Raji (cell line): Measurements from ENCODE around the gene C1QTNF5.

Experiments
- POLR2A ChIP-seq: IDR thresholded peaks from 2 replicates; pipeline ENCODE4 v1.6.1; 2011; ENCODE audit warnings: low read depth, low read length, control low read depth; ENCODE audit not compliant: insufficient read depth

The C1QTNF5 gene

DNA sequence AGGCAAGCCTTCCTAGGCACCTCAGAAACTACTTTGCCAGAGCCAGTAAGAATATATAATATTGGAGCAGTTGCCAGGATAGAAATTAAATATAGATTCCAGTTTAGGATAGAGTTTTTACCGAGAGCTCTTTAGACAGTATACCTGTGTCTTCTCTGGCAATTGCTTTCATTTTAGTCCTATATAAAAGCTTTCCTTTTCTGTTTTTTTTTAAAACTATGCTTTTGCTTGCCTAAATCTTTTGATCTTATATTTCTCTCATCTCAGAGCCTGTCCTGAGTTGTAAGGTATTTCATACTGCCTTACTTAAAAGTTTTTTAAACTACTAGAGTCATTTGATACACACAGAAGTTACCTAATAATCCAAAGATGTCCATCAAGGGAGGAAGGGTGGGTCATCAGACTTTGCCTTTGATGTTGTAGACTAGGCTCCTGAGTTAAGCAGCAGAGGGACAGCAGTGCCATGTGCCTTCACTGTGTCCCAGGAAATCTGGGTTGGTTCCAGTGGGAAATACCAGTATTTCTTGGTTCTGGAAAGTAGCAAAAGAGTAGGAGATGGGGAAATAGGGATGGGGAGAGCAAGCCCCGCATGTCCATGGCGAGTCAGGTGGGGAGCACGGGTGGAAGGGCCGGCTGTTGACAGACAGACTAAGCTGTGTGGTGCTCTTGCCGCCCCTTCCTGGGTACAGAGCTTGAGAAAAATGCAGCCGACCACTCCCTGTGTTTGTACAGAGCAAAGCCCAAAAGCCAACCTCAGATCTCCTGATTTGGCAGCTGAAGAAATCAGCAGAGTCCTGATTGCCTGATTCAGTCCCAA, 34.9 kb downstream of the C1QTNF5 start:
- no peak for TF ChIP-seq POLR2A

DNA sequence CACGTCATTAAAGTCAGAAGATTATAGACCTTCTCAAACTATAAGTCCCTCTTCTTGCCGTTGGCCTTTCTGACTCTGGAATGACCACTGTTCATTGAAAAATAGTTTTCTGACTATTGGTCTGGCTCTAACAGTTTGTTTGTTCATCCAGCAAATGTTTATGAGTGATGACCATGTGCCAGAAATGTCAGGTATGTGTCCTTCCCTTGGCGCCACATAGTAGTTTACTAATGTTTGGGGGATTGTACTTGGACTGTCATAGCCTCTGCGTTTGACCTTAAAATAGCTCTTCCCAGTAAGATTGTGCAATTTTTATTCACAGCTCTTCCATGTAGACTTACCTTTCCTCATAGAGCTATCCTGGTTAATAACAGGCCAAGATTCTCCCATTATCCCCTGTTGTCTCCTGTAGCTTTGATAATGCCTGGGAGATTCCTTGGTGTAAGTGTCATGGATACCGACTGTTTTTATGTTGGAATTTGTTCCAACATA, 37.4 kb downstream of the C1QTNF5 start:
- TF ChIP-seq POLR2A: no peak

DNA sequence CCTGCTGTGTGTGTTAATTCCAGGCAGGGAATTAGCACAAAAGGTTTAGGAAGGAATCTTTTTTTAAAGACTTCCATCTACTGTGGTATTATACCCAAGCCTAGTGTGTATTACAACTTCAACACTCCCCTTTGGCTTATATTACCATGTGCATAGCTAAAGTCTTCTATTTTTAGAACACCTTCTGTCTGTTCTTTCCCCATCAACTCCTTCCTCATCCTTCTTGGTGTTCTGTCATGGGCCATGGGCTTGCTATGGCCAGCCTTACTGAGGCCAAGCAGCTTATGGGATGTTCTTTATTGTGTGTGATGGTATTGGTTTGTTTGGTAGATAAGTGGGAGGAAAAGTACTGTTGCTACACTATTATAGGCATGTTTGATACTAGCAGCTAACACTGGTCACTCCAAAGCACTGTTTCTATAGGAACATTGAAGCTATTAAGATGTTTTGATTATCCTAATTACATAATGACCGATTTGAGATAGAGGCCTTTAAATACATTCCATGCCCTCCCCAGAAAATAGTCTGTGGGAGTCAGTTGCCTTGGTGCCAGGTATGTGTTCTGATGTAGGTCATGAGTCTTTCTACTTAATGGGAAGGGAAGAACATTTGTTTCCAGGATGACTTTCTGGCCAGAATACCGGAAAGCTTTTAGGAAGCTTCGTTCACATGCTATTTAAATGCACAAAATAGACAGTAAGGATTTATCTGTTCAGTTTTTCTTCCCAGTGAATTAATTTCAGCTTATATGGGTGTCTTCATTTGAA, 40.3 kb downstream of the C1QTNF5 start:
- TF ChIP-seq POLR2A: no peak

DNA sequence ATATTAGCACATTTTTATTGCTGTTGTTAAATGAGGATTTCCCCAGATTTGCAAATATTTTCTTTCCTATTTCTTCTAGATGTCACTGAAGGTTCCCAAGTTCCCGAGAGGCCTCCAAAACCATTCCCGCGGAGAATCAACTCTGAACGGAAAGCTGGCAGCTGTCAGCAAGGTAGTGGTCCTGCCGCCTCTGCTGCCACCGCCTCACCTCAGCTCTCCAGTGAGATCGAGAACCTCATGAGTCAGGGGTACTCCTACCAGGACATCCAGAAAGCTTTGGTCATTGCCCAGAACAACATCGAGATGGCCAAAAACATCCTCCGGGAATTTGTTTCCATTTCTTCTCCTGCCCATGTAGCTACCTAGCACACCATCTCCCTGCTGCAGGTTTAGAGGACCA, 41.3 kb downstream of the C1QTNF5 start:
- no peak for TF ChIP-seq POLR2A

DNA sequence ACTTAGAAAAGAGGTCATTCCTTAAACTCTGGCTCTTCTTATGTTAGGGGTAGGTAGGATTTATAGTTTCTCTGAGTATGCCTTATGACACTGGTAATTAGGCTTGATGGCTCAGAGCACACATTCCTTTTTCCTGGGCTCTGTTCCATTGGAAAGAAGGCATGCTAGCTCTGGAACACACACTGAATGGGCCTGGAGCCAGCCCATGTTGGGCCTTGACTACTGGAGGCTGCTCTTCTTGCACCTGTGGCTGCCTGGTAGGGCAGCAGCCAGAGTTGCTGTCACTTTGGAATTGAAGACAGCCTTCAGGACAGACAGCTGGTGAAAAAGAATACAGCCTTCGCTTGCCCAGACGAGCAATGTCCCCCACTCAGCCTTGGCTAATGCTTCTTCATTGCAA, 42.0 kb downstream of the C1QTNF5 start:
- TF ChIP-seq POLR2A: no peak

DNA sequence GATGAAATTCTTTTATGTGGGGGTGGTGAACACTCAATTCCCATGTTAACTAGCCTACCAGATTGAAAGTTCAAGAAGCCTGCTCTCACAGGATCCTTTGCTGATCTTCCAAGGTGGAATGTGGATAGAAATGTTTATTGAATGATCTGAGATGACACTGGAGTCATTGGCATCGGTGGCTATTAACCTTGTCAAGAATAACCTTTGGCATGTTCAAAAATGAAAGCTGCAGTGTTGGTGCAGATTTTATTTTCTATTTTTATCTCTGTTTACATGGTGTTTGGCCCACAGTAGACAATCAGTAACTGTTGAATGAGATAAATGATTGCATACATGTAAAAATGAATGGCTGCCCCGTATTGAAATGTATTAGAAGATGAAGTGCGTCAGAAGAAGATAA, 42.7 kb downstream of the C1QTNF5 start:
- TF ChIP-seq POLR2A: no peak

DNA sequence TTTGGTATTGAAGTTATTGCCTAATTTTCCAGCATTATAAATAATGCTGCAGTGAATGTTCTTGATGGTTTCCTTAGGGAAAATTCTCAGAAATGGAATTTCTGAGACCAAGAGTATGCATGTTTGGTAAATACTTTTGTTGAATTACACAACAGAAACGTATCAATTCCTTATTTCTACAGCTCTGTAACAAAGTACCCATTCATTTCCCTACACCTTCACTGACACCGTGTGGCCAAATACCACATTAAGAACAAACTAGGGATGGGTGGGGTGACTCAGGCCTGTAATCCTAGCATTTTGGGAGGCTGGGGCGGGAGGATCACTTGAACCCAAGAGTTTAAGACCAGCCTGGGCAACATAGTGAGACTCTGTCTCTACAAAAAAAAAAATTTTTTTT, 45.5 kb downstream of the C1QTNF5 start:
- no peak for TF ChIP-seq POLR2A

DNA sequence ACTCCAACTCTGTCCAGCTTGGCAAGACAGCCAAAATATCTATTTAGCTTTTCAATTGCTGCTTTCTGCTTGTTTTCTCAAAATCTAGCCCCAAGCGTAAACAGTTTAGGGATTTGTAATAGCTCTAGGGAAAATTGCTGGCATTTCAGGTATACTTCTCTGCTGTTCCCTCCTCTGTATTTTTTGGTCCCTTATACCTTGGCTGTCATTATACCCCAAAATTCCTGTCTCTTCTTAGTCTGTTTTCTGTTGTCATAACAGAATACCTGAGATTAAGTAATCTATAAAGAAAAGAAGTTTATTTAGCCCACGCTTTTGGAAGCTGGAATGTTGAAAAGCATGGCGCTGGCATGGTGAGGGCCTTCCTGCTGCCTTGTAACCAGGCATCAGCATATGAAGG, 47.2 kb downstream of the C1QTNF5 start:
- TF ChIP-seq POLR2A: no peak

DNA sequence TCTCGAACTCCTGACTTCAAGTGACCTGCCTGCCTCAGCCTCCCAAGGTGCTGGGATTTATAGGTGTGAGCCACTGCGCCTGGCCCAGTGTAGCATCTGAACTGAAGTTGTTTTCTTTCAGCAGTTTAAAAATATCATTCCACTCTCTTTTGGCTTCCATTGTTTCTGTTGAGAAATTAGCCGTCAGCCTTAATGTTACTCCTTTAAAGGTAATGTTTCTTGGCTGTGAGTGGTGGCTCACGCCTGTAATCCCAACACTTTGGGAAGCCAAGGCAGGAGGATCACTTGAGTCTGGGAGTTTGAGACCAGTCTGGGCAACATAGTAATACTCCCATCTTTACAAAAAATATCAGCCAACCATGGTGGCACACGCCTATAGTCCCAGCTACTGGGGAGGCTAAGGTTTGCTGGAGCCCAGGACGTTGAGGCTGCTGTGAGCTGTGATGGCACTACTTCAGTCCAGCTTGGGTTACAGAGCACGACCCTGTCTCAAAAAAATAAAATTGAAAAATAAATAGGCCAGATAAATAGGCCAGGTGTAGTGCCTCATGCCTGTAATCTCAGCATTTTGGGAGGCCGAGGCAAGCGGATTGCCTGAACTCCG, 49.7 kb downstream of the C1QTNF5 start:
- no peak for TF ChIP-seq POLR2A
